ENCODE measurements around the gene GDF11. TPM values are rescaled to one million over a fixed set of nuclear protein-coding genes. Genes with fewer than 3 reads are reported as not detected.

Gene GDF11
- total RNA-seq, 1 experiment from 2014 or later = 5.3 TPM

- ATAC-seq (peak; percentile 76), DNase-seq (ENCODE audit: low read depth, low spot score) (peak; percentile 26)
- intact Hi-C loops (cut with micrococcal nuclease) = loop anchor here (2.0 to 10.0 kb wide), 2 partner anchors 58 to 142 kb away; no protein-coding TSS in a partner anchor
- Histone ChIP-seq H3K9me2 (ENCODE audit: insufficient read depth) (no peaks in the 10 kb centered on the region), H3K36me3 (ENCODE audit: control insufficient read depth in 1 of 2, insufficient read depth in 2 of 2, low read length in 2 of 2) (peaks cover 43 to 45% of the 10 kb centered on the region in 2 experiments), H3K27me3 (ENCODE audit: insufficient read depth, low read length) (no peaks in the 10 kb centered on the region), H3K27ac (ENCODE audit: low read depth, low read length) (no peak overlapping the region), H3K9ac (ENCODE audit: low read length) (no peak overlapping the region), H3K4me3 (replicated peaks in 1 of 2; ENCODE audit: low read depth in 1 of 2, low read length in 2 of 2) (no peak overlapping the region), H3K4me2 (ENCODE audit: low read length) (no peak overlapping the region), H3K4me1 (ENCODE audit: control insufficient read depth in 1 of 2, insufficient read depth in 2 of 2, low read length in 2 of 2) (no peaks in the 10 kb centered on the region), H4K20me1 (ENCODE audit: insufficient read depth) (0 out of 2 replicates have a peak, but pooled peaks cover 3% of the 10 kb centered on the region), H3K9me3 (ENCODE audit: control insufficient read depth in 1 of 2, insufficient read depth in 1 of 2, low read depth in 1 of 2, low read length in 2 of 2) (no peaks in the 10 kb centered on the region), H3K79me2 (ENCODE audit: insufficient read depth, low read length) (peaks cover 57% of the 10 kb centered on the region), H2AFZ (ENCODE audit: low read depth, low read length, poor library complexity, severe bottlenecking) (no peak overlapping the region)
- TF ChIP-seq SRF (IDR thresholded peaks at IDR 0.05; ENCODE audit: low read depth) (no peak), CBX3 (IDR thresholded peaks at IDR 0.05; ENCODE audit: low read depth) (no peak), ZFX (IDR thresholded peaks at IDR 0.05) (no peak), CEBPB (IDR thresholded peaks at IDR 0.05; ENCODE audit: low read depth) (no peak), TCF7L2 (IDR thresholded peaks at IDR 0.05; ENCODE audit: borderline replicate concordance, extremely low read depth, insufficient read depth, insufficient read length) (no peak), ATF3 (IDR thresholded peaks at IDR 0.05) (no peak), MAX (IDR thresholded peaks at IDR 0.05) (no peak), YY1 (IDR thresholded peaks at IDR 0.05; ENCODE audit: extremely low read depth, insufficient replicate concordance, low read depth, low read length) (no peak), SIN3A (IDR thresholded peaks at IDR 0.05; ENCODE audit: low read depth) (no peak), FOSL1 (IDR thresholded peaks at IDR 0.05; ENCODE audit: low read depth) (no peak), RAD21 (IDR thresholded peaks at IDR 0.05; ENCODE audit: low read depth) (peak; percentile 60), SP1 (IDR thresholded peaks at IDR 0.05; ENCODE audit: low read depth) (no peak), ELF1 (IDR thresholded peaks at IDR 0.05; ENCODE audit: borderline replicate concordance, low read depth) (no peak), POLR2AphosphoS5 (IDR thresholded peaks at IDR 0.05; ENCODE audit: low read depth, low read length) (no peak)
- TF ChIP-seq, protein P1, sequence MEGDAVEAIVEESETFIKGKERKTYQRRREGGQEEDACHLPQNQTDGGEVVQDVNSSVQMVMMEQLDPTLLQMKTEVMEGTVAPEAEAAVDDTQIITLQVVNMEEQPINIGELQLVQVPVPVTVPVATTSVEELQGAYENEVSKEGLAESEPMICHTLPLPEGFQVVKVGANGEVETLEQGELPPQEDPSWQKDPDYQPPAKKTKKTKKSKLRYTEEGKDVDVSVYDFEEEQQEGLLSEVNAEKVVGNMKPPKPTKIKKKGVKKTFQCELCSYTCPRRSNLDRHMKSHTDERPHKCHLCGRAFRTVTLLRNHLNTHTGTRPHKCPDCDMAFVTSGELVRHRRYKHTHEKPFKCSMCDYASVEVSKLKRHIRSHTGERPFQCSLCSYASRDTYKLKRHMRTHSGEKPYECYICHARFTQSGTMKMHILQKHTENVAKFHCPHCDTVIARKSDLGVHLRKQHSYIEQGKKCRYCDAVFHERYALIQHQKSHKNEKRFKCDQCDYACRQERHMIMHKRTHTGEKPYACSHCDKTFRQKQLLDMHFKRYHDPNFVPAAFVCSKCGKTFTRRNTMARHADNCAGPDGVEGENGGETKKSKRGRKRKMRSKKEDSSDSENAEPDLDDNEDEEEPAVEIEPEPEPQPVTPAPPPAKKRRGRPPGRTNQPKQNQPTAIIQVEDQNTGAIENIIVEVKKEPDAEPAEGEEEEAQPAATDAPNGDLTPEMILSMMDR (IDR thresholded peaks at IDR 0.05 in 2 of 3, conservative IDR thresholded peaks at IDR 0.05 in 1 of 3; ENCODE audit: borderline replicate concordance in 1 of 3, insufficient read depth in 1 of 3, low read depth in 2 of 3, low read length in 2 of 3) = peak; percentile 44 to 62 (median 51); a peak in 5 of 6 replicates
- POLR2A ChIA-PET = no interaction called here
- CTCF ChIA-PET = interaction anchor here (0.6 to 2.8 kb wide), 8 partner anchors 10 to 68 kb away, joined by 3 to 19 read pairs (median 4); partner anchors contain the start of gene CD63
- no TSS peak for BruUV-seq (replicated peaks)
- RAD21 ChIA-PET (ENCODE audit: low non-redundant PET in 1 of 2, low total read pairs in 2 of 2, uncharacterized antibody in 2 of 2, unreplicated experiment in 2 of 2) = interaction anchor here in 1 of 2 experiments (1.0 kb wide), 1 partner anchor 59 kb away, joined by 4 read pairs; no protein-coding TSS in a partner anchor
Observed at GRCh38 chr12:55797068-55797467, 54.1 kb downstream of the GDF11 start.
